ENCODE results near the gene MICU1. TPM values are rescaled to one million over a fixed set of nuclear protein-coding genes. Genes with fewer than 3 reads are reported as not detected.

MICU1 gene
- total and polyA plus RNA-seq, 2 of the 13 experiments (the other 11 are each of a cell fraction or from before 2014, with no cell fraction given), result 32.5 to 56.1 TPM

DNA sequence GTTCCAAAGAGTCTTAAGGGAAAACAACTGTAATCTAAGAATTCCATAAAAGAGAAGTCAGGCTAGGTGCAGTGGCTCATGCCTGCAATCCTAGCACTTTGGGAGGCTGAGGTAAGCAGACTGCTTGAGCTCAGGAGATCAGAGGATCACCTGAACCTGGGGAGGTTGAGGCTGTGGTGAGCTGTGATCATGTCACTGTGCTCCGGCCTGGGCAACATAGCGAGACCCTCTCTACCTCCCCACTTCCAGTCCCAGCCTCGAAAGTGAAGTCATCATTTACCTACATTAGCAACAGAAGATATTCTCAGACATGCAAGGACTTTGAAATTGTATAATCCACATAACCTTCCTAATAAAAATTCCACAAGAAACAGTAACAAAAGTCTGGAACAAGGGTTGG, 141.4 kb downstream of the MICU1 start:
- no TSS peak for BruUV-seq (replicated peaks)
- no peak for ATAC-seq
- no peak overlapping the region for H3K9ac ChIP-seq (ENCODE audit: insufficient read depth, low read depth, low read length)
- peaks cover 0 to 10% of the 10 kb centered on the region in 2 experiments; a peak in 3 of 5 replicates for H3K36me3 ChIP-seq (replicated peaks in 1 of 2; ENCODE audit: control insufficient read depth in 1 of 2, insufficient read depth in 2 of 2, low read length in 2 of 2)
- no peaks in the 10 kb centered on the region for H4K20me1 ChIP-seq (ENCODE audit: insufficient read depth, low read length)
- POLR2A ChIA-PET, result no interaction called here
- H3K4me1 ChIP-seq (ENCODE audit: insufficient read depth, low read length), result no peaks in the 10 kb centered on the region
- H3K79me2 ChIP-seq (ENCODE audit: insufficient read depth, low read length), result no peaks in the 10 kb centered on the region
- H3K27me3 ChIP-seq (ENCODE audit: control insufficient read depth in 1 of 2, insufficient read depth in 2 of 2, low read length in 2 of 2), result no peaks in the 10 kb centered on the region
- CTCF ChIA-PET (ENCODE audit: low intra/inter-chr PET ratio, low total read pairs), result no interaction called here
- no peak overlapping the region for H3K4me2 ChIP-seq (ENCODE audit: low read depth, low read length)
- H2AFZ ChIP-seq (ENCODE audit: low read length), result no peak overlapping the region
- DNase-seq (ENCODE audit: low spot score), result no peak
- TF ChIP-seq MED13 (CRISPR knock-in tag; IDR thresholded peaks at IDR 0.05), result no peak
- TF ChIP-seq ZMYM2 (CRISPR knock-in tag; IDR thresholded peaks at IDR 0.05), result no peak
- TF ChIP-seq ZNF232 (CRISPR knock-in tag; IDR thresholded peaks at IDR 0.05; ENCODE audit: borderline replicate concordance), result no peak
- no peak for TF ChIP-seq ZNF556 (CRISPR knock-in tag; IDR thresholded peaks at IDR 0.05; ENCODE audit: borderline replicate concordance)
- TF ChIP-seq FOXK2 (IDR thresholded peaks at IDR 0.05), result no peak
- TF ChIP-seq, protein P1, sequence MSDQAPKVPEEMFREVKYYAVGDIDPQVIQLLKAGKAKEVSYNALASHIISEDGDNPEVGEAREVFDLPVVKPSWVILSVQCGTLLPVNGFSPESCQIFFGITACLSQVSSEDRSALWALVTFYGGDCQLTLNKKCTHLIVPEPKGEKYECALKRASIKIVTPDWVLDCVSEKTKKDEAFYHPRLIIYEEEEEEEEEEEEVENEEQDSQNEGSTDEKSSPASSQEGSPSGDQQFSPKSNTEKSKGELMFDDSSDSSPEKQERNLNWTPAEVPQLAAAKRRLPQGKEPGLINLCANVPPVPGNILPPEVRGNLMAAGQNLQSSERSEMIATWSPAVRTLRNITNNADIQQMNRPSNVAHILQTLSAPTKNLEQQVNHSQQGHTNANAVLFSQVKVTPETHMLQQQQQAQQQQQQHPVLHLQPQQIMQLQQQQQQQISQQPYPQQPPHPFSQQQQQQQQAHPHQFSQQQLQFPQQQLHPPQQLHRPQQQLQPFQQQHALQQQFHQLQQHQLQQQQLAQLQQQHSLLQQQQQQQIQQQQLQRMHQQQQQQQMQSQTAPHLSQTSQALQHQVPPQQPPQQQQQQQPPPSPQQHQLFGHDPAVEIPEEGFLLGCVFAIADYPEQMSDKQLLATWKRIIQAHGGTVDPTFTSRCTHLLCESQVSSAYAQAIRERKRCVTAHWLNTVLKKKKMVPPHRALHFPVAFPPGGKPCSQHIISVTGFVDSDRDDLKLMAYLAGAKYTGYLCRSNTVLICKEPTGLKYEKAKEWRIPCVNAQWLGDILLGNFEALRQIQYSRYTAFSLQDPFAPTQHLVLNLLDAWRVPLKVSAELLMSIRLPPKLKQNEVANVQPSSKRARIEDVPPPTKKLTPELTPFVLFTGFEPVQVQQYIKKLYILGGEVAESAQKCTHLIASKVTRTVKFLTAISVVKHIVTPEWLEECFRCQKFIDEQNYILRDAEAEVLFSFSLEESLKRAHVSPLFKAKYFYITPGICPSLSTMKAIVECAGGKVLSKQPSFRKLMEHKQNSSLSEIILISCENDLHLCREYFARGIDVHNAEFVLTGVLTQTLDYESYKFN (CRISPR knock-in tag; conservative IDR thresholded peaks at IDR 0.05), result no peak
- no peak for TF ChIP-seq YEATS2 (CRISPR knock-in tag; IDR thresholded peaks at IDR 0.05; ENCODE audit: borderline replicate concordance)
- TF ChIP-seq RBM22 (optimal IDR thresholded peaks at IDR 0.05; ENCODE audit: low read length), result no peak
- TF ChIP-seq RXRB (CRISPR knock-in tag; IDR thresholded peaks at IDR 0.05; ENCODE audit: borderline replicate concordance), result no peak
- TF ChIP-seq ATF1 (CRISPR knock-in tag; IDR thresholded peaks at IDR 0.05), result no peak
- TF ChIP-seq RAD51 (IDR thresholded peaks at IDR 0.05; ENCODE audit: borderline replicate concordance), result no peak
- TF ChIP-seq NR2C2 (CRISPR knock-in tag; IDR thresholded peaks at IDR 0.05; ENCODE audit: borderline replicate concordance), result no peak
- TF ChIP-seq, protein P2, sequence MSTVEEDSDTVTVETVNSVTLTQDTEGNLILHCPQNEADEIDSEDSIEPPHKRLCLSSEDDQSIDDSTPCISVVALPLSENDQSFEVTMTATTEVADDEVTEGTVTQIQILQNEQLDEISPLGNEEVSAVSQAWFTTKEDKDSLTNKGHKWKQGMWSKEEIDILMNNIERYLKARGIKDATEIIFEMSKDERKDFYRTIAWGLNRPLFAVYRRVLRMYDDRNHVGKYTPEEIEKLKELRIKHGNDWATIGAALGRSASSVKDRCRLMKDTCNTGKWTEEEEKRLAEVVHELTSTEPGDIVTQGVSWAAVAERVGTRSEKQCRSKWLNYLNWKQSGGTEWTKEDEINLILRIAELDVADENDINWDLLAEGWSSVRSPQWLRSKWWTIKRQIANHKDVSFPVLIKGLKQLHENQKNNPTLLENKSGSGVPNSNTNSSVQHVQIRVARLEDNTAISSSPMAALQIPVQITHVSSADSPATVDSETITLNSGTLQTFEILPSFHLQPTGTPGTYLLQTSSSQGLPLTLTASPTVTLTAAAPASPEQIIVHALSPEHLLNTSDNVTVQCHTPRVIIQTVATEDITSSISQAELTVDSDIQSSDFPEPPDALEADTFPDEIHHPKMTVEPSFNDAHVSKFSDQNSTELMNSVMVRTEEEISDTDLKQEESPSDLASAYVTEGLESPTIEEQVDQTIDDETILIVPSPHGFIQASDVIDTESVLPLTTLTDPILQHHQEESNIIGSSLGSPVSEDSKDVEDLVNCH (CRISPR knock-in tag; IDR thresholded peaks at IDR 0.05), result no peak
- TF ChIP-seq, protein P3, sequence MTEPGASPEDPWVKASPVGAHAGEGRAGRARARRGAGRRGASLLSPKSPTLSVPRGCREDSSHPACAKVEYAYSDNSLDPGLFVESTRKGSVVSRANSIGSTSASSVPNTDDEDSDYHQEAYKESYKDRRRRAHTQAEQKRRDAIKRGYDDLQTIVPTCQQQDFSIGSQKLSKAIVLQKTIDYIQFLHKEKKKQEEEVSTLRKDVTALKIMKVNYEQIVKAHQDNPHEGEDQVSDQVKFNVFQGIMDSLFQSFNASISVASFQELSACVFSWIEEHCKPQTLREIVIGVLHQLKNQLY (CRISPR knock-in tag; IDR thresholded peaks at IDR 0.05), result no peak
- TF ChIP-seq RFX3 (CRISPR knock-in tag; IDR thresholded peaks at IDR 0.05), result no peak
- TF ChIP-seq ZNF607 (CRISPR knock-in tag; IDR thresholded peaks at IDR 0.05; ENCODE audit: borderline replicate concordance), result no peak
- TF ChIP-seq ELF1 (CRISPR knock-in tag; IDR thresholded peaks at IDR 0.05), result no peak
- no peak for TF ChIP-seq ZMYM3 (CRISPR knock-in tag; IDR thresholded peaks at IDR 0.05)
- no peak for TF ChIP-seq ZFP82 (CRISPR knock-in tag; IDR thresholded peaks at IDR 0.05; ENCODE audit: borderline replicate concordance)
- intact Hi-C loops (cut with micrococcal nuclease; ENCODE audit: unreplicated experiment), result no loop called here
- H3K27ac ChIP-seq (ENCODE audit: extremely low read length, insufficient read depth, low read length), result no peak overlapping the region
- no peaks in the 10 kb centered on the region for H3K9me3 ChIP-seq (ENCODE audit: low read length)
- FAIRE-seq, result no peak
- WGBS (ENCODE audit: low lambda C conversion rate), result 94% methylated on average over 3 of the region's 3 CpGs
- no peak overlapping the region for H3K4me3 ChIP-seq (replicated peaks in 1 of 3; ENCODE audit: insufficient read depth in 1 of 3, low read depth in 2 of 3, low read length in 3 of 3)
- in situ Hi-C loops (cut with HindIII; ENCODE audit: extremely low pct_ligation_motif_present, low pct_unique_long_range_greater_than_20kb), result no loop called here

Data from HepG2 (cell line).